Astrocyte of the spinal cord (primary cell): ENCODE data around the gene GLT8D2.

Experiments used
- DNase-seq: peaks from one replicate; pipeline ENCODE4 v3.0.0; 2011; ENCODE audit warnings: low read depth, low spot score
- H3K4me3 ChIP-seq: 2 replicates; pipeline ENCODE4 v1.5.1; 2011; ENCODE audit warnings: low read depth, mild to moderate bottlenecking, low read length, moderate library complexity
- in situ Hi-C: cut with HindIII; loops from 2 replicates; pipeline ENCODE4 v1.10.0; 2017; ENCODE audit warnings: low sequenced_read_pairs
- TF ChIP-seq, protein P1 (sequence below): IDR thresholded peaks from 2 replicates; pipeline ENCODE4 v1.5.1; 2012; ENCODE audit warnings: low read depth, mild to moderate bottlenecking, low read length, inconsistent platforms

Gene GLT8D2

DNA sequence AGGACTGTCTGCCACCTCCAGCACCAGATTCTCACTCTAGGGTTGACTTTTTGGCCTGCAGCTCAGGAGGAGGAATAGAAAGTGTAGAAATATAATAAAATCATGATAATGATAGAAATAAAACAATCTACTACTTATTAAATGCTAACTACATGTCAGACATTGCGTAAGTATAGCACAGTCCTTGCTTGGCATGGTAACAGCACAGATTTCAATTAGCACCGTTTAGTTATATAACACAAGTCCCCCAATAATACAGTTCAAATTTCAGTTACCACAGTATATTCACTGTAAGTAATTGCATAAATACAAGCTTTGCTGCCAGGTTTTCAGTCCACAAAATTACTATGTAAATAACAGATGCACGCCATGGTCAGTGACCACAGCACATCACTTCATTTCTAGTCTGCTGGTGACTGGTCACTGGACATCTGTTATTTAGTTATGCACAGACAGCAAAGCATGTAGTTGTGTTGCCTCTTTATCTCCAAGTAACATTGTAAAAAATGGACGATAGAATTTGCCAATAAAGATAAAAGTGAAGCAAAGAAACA, 6.5 kb upstream of the GLT8D2 start:
- H3K4me3 ChIP-seq, result no peak overlapping the region
- TF ChIP-seq, protein P1, sequence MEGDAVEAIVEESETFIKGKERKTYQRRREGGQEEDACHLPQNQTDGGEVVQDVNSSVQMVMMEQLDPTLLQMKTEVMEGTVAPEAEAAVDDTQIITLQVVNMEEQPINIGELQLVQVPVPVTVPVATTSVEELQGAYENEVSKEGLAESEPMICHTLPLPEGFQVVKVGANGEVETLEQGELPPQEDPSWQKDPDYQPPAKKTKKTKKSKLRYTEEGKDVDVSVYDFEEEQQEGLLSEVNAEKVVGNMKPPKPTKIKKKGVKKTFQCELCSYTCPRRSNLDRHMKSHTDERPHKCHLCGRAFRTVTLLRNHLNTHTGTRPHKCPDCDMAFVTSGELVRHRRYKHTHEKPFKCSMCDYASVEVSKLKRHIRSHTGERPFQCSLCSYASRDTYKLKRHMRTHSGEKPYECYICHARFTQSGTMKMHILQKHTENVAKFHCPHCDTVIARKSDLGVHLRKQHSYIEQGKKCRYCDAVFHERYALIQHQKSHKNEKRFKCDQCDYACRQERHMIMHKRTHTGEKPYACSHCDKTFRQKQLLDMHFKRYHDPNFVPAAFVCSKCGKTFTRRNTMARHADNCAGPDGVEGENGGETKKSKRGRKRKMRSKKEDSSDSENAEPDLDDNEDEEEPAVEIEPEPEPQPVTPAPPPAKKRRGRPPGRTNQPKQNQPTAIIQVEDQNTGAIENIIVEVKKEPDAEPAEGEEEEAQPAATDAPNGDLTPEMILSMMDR, result no peak
- in situ Hi-C loops, result no loop called here
- no peak for DNase-seq

DNA sequence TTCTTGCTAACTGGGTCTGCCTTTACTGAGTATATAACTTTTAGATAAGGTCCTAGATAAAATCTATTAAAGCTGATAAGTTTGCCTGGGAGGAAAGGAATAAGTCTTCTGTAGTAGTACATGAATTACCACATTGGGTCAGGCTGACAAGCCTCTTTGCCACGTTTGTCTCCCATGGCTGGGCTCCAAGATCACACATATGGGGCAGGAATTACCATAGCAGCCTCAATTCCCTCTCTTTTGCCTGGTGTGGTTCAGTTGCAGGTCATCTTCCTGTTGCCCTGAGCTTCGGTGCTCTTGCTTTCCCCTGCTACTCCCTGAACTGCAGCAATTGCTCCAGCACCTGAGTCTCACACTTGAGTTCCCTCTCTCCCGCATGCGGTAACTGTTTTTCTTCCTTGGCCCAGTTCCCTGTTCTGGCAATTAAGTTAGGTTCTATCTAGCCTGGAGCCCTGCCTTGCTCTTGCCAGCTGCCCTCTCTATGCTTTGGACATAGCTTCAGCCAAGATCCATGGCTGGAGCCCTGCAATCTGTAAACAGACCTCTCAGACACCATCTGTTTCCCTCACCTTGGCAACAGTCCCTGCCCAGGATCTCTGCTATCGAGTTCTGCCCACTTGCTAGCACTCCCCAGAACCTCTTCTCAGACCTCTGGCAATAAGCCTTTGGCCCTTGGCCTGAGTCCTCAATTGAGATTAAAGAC, 5.8 kb upstream of the GLT8D2 start:
- no peak overlapping the region for H3K4me3 ChIP-seq
- in situ Hi-C loops, result no loop called here
- peak; percentile 24 for DNase-seq
- TF ChIP-seq, protein P1, result no peak

DNA sequence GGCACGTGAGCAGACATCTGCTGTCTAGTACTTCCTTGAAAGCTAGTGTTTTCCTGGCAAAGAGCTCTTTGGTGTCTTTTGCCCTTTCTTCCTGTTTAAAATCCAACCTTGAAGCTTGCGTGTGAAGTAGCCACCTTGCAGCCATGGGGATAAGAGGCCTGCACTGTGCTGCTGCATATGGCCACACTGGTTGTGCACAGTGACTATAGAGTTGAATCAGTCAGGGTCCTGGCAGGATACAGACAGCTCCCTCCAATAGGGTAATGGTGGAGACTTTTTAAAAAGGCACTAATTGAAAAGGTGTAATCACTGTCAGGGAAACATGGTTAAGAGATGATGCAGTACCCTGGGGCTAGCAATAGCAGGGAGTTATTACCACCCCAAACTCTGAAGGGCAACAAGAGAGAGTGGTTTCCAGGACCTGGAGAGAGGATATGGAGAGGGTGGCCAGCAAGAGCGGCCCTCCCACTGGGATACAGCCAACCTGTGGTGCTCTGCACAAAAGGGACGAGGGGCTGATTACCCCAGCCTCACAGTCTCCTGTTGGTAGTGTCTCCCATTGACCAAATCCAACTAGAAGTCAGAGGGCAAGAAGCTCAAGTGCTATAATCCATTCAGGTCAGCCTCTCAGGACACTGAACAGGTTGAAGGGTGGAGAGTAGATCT, 4.8 kb upstream of the GLT8D2 start:
- no peak for DNase-seq
- in situ Hi-C loops, result no loop called here
- no peak overlapping the region for H3K4me3 ChIP-seq
- TF ChIP-seq, protein P1, result no peak

DNA sequence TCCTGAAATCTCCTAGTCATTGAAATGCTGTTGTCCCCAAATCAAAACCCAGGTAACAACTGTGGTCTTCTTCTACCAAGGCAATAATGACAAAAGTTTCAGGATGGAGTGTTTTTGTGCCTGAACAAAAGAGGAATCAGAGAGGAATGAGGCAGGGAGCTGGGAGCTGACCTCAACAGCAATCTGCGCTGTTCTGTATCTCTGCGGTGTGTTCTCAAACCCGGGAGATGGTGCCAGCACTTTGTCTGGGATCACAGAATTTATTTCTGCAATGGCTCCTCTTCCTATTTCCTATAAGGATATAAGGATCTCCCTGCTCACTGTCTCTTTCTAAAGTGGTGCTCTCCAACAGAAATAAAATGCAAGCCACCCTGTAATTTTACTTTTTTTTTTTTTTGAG, 449 bp upstream of the GLT8D2 start:
- peak overlapping the region; percentile 64 for H3K4me3 ChIP-seq

DNA sequence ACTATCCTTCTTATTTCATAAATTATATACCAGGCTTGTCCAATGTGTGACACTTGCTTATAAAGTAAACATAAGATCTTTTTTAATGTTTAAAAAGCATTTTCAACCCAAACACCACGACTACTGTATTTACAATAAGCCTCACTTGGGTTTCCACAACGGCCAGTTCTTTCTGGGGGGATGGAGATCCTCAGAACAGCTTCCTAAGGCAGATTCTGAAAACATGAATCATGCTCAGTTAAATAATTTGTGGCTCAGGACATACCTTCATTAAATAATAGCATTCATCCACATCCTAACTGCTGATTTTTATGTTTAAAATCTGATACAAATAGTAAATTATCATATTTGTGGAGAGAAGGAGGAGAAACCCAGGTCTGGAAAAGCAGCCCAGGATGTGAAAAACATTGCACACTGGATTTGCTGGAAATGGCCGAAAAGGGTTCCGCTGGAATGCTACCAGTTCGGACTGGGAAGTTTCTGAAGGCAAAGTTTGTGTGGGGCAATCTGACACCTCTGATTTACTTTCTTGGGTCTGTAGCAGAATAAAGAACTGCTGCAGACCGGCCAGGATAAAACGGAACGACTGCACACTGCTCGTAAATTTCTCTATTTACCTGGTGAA, 597 bp downstream of the GLT8D2 start:
- TF ChIP-seq, protein P1, result no peak
- H3K4me3 ChIP-seq, result peak overlapping the region; percentile 64
- peak; percentile 67 for DNase-seq
- in situ Hi-C loops, result no loop called here

More for the DNA sequence above, 449 bp upstream of the GLT8D2 start:
- TF ChIP-seq, protein P1, result no peak
- in situ Hi-C loops, result no loop called here
- DNase-seq, result no peak

DNA sequence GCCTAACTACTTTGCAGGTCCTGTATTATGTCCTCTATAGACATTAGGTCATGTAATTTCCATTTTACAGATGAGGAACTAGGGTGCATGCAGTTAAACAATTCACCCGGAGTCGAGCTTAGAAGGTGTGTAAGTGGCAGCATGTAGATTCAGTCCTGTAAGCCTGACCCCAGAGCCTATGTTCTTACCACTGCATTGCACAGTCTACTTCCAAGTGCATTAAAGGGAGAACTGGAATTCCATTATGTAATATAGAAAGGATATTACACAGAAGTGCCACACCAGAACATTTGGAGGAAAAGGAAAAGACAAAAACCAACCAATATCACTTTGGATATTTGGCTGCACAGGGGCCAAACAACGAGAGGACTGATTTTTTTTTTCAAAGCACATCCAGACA, 1.2 kb downstream of the GLT8D2 start:
- H3K4me3 ChIP-seq, result peak overlapping the region; percentile 64
- TF ChIP-seq, protein P1, result no peak
- in situ Hi-C loops, result no loop called here
- DNase-seq, result no peak
